AG04449 (cell line): ENCODE measurements around the gene MRTFA.

ENCODE experiments used
- CTCF ChIA-PET: fragments of 350-600 bp; formaldehyde crosslinking; extraction: SDS; loops from one replicate; lab custom pipeline; 2021; ENCODE audit warnings: antibody characterized with exemption; lab: Yijun Ruan, JAX
- POLR2A ChIA-PET: fragments of 400-600, 350-600 bp; formaldehyde crosslinking; extraction: SDS; loops from one replicate; lab custom pipeline; 2020; ENCODE audit warnings: antibody characterized with exemption, inconsistent platforms; lab: Yijun Ruan, JAX
- DNase-seq: peaks from one replicate; pipeline ENCODE4 v3.0.0-alpha.2; 2010; ENCODE audit warnings: low read depth, low spot score
- H3K4me3 ChIP-seq: 2 replicates; pipeline ENCODE4 v1.5.1; 2011; ENCODE audit warnings: low read depth, mild to moderate bottlenecking, control low read depth, low read length
- CTCF ChIP-seq: IDR thresholded peaks from one replicate; pipeline ENCODE4 v1.5.1; 2011; ENCODE audit warnings: mild to moderate bottlenecking, moderate library complexity, low read length, control low read depth, inconsistent platforms; ENCODE audit not compliant: insufficient read depth; ENCODE audit errors: missing control alignments

The MRTFA gene

GRCh38 chr22:40399621-40400020 lies 236.9 kb downstream of the MRTFA start:
- POLR2A ChIA-PET: no interaction called here
- no peak for TF ChIP-seq CTCF

GRCh38 chr22:40397396-40397795 lies 239.1 kb downstream of the MRTFA start:
- H3K4me3 ChIP-seq: no peak overlapping the region
- no peak for DNase-seq
- CTCF ChIA-PET: interaction anchor here (1.2 to 1.4 kb wide), 2 partner anchors 13 to 248 kb away, joined by 4 to 6 read pairs; no protein-coding TSS in a partner anchor
- POLR2A ChIA-PET: interaction anchor here (0.5 to 0.6 kb wide), 2 partner anchors 20 to 383 kb away, joined by 3 to 4 read pairs; no protein-coding TSS in a partner anchor
- TF ChIP-seq CTCF: no peak

More at GRCh38 chr22:40399621-40400020, 236.9 kb downstream of the MRTFA start:
- CTCF ChIA-PET: interaction anchor here (1.1 to 2.1 kb wide), 3 partner anchors 8 to 247 kb away, joined by 4 to 6 read pairs (median 5); no protein-coding TSS in a partner anchor
- H3K4me3 ChIP-seq: no peak overlapping the region
- DNase-seq: no peak

DNA sequence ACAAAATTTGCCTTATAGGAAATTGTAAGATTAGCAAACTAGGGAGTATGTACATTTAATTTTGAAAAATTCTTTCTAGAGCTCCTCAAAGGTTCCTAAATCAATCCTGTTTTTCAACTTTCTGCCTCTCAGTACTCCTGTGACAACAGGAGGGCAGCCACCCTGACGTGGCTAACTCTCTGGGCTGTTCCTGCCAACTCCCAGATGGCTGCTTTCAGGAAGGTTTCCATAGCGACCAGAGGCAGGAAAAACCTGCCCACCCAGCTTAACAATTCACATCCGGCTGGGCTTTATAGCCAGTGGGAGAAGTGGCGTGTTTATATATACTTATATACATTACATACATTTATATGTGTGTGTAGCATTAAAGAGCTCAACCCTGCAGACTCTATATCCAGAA lies 239.6 kb downstream of the MRTFA start:
- DNase-seq: peak; percentile 16
- ChIA-PET POLR2A (interaction anchor here (0.5 to 1.1 kb wide), 2 partner anchors 9 to 384 kb away, joined by 3 read pairs; no protein-coding TSS in a partner anchor), CTCF (interaction anchor here (1.2 to 1.4 kb wide), 2 partner anchors 13 to 249 kb away, joined by 4 to 6 read pairs; no protein-coding TSS in a partner anchor)
- H3K4me3 ChIP-seq: no peak overlapping the region
- TF ChIP-seq CTCF: no peak

DNA sequence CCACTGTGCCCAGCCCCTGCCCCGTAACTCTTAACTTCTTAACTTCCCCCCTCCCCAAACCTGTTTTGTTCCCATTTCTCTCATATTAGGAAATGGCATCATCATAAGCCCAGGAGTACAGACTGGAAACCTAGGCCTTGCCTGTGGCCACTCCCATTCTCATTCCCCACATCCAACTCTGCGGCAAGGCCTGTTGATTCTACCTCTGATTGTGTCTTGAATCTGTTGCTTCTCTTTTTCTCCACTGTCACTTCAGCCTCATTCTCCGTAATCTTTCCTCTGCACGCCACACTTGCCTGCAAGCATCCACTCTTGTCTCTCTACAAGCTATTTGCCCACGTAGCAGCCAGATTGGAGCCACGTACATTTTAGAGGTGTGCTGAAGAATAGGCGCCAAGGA lies 240.9 kb downstream of the MRTFA start:
- TF ChIP-seq CTCF: no peak
- DNase-seq: no peak

DNA sequence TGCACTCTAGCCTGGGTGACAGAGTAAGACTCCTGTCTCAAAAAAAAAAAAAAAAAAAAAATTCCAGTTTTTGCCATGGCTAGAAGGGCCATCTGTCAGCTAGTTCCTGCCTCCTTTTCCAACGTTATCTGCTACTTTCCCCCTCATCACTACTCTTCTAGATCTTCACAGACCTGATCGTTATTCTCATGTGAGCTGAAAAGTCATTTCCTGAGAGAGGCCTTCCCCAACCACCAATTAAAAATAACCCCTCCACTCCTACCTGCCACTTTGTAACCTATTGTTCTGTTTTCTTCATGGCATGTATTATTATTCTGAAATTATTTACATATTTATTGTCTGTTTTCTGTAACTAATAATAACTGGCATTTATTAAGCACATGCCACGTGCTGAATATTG lies 241.9 kb downstream of the MRTFA start:
- CTCF ChIA-PET: no interaction called here
- no peak for DNase-seq
- POLR2A ChIA-PET: interaction anchor here (0.7 kb wide), 1 partner anchor 328 kb away, joined by 3 read pairs; no protein-coding TSS in a partner anchor
- H3K4me3 ChIP-seq: no peak overlapping the region
- TF ChIP-seq CTCF: no peak

More for the DNA sequence above, 240.9 kb downstream of the MRTFA start:
- CTCF ChIA-PET: interaction anchor here (1.0 kb wide), 1 partner anchor 12 kb away, joined by 3 read pairs; no protein-coding TSS in a partner anchor
- POLR2A ChIA-PET: no interaction called here
- H3K4me3 ChIP-seq: no peak overlapping the region

DNA sequence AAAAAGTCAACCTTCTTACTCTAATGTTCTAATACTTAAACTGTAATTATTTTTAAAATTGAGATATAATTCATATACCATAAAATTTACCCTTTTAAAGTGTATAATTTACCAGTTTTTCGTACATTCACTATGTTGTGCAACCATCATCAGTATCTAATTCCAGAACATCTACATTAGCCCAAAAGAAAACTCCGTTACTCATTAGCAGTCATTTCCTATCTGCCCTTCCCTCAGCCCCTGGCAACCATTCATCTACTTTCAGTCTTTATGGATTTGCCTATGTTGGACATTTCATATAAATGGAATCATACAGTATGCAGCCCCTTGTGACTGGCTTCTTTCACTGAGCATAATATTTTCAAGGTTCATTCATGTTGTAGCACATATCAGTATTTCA lies 243.9 kb downstream of the MRTFA start:
- H3K4me3 ChIP-seq: no peak overlapping the region
- CTCF ChIA-PET: interaction anchor here (0.8 to 1.9 kb wide), 3 partner anchors 11 to 259 kb away, joined by 3 to 4 read pairs (median 3); no protein-coding TSS in a partner anchor
- DNase-seq: no peak
- no peak for TF ChIP-seq CTCF
- POLR2A ChIA-PET: no interaction called here
